NB4 (cell line): ENCODE results near the gene STX2.

Experiments
- DNase-seq: peaks from one replicate; pipeline ENCODE4 v3.0.0; 2010; ENCODE audit warnings: low read depth
- H3K4me3 ChIP-seq: one replicate; pipeline ENCODE4 v1.5.1; 2011; ENCODE audit warnings: mild to moderate bottlenecking, low read depth, low read length, moderate library complexity
- CTCF ChIP-seq: IDR thresholded peaks from one replicate; pipeline ENCODE4 v1.5.1; 2012; ENCODE audit warnings: low read depth, low read length
- MAX ChIP-seq: IDR thresholded peaks from 2 replicates; pipeline ENCODE4 v1.6.1; 2011; ENCODE audit warnings: low read depth, low read length
- MYC ChIP-seq: IDR thresholded peaks from 2 replicates; pipeline ENCODE4 v1.6.1; 2011; ENCODE audit warnings: low read depth, low read length
- POLR2A ChIP-seq: IDR thresholded peaks from 2 replicates; pipeline ENCODE4 v1.6.1; 2011; ENCODE audit warnings: mild to moderate bottlenecking; ENCODE audit not compliant: insufficient read length; ENCODE audit errors: extremely low read depth

The STX2 gene

GRCh38 chr12:130875193-130875592 lies 36.1 kb upstream of the STX2 start:
- TF ChIP-seq CTCF (no peak), POLR2A (no peak), MAX (no peak), MYC (no peak)
- DNase-seq, result no peak
- H3K4me3 ChIP-seq, result peak overlapping the region; percentile 93

DNA sequence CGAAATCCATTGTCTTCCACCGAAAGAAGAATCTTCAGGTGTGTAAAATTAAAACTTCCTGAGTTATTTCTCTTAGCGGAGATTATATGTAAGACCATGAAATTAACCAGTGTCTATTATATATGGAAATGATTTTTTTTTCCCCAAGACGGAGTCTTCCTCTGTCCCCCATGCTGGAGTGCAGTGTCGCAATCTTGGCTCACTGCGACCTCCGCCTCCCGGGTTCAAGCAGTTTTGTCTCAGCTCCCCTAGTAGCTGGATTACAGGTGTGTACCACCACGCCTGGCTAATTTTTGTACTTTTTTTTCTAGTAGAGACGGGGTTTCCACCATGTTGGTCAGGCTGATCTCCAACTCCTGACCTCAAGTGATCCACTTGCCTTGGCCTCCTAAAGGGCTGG lies 35.6 kb upstream of the STX2 start:
- no peak for DNase-seq
- TF ChIP-seq POLR2A (no peak), CTCF (no peak), MYC (no peak), MAX (no peak)
- peak overlapping the region; percentile 93 for H3K4me3 ChIP-seq

GRCh38 chr12:130873825-130874224 lies 34.8 kb upstream of the STX2 start:
- H3K4me3 ChIP-seq, result peak overlapping the region; percentile 93
- no peak for DNase-seq
- no peak for TF ChIP-seq MAX
- no peak for TF ChIP-seq MYC
- TF ChIP-seq POLR2A, result no peak
- no peak for TF ChIP-seq CTCF

- DNase-seq, result no peak
- H3K4me3 ChIP-seq, result peak overlapping the region; percentile 93
- TF ChIP-seq CTCF (no peak), MYC (no peak), MAX (no peak), POLR2A (no peak)
These were observed 34.2 kb upstream of the STX2 start for GRCh38 chr12:130873106-130873795.

DNA sequence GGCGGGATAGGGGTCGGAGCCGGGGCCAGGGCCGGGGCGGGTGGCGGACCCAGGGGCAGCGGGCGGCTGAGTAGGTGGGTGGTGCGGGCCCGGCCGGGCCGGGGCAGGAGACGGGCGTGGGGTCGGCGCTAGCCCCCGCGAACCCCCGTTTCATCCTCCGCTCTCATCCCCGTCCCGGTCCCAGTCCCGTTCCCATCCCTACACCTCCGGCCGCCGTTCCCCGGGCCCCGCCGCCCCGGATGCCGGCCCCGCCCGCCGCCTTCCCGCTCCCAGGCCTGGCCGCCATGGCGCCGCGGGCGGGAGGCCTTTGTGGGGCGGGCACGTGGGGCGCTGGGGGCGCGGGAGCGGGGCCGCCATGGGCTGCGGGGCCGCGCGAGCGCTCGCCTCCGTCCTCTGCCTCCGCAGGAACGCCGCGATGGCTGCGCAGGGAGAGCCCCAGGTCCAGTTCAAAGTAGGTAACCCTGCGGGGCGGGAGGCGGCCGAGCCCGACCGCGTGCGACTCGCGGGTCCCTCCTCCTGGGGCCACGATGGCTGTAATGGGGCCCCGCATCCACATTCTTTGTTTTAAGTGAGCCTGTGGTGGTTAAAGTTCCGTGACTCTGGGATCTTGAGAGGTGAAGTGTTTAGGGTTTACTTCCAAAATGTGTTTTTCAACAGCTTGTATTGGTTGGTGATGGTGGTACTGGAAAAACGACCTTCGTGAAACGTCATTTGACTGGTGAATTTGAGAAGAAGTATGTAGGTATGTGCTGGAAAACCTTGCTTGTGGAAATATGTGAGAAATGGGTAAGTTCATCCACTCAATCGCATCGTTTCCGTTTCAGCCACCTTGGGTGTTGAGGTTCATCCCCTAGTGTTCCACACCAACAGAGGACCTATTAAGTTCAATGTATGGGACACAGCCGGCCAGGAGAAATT lies 33.4 kb upstream of the STX2 start:
- peak; percentile 56 for DNase-seq
- peak overlapping the region; percentile 93 for H3K4me3 ChIP-seq
- TF ChIP-seq MYC (peak; percentile 83), MAX (peak; percentile 75), POLR2A (no peak)
